Psoas muscle (tissue), 8 donors: Measurements from ENCODE around the gene DDX43. TPM values are rescaled to one million over a fixed set of nuclear protein-coding genes. Genes with fewer than 3 reads are reported as not detected.

Source experiments
- ATAC-seq, 4 donors: fragments of 200-7000 bp; cut with Tn5 transposase; one replicate each; pipeline ENCODE4 v1.9.1; 2020; ENCODE audit warnings: moderate library complexity in 3 of 4, mild to moderate bottlenecking in 2 of 4
- DNase-seq, 2 donors: peaks; one replicate each; pipeline ENCODE4 v3.0.0-alpha.2; 2020
- H3K27ac ChIP-seq: fragments of 200-600 bp; one replicate; pipeline ENCODE4 v1.8.0; 2022
- H3K27me3 ChIP-seq, 3 donors: fragments of 200-600 bp in 1 of 3; one replicate each; pipeline versions ENCODE4 v1.6.1 to v1.8.0; 2013 to 2022; ENCODE audit warnings: low read length in 2 of 3, mild to moderate bottlenecking in 2 of 3, moderate library complexity in 1 of 3; ENCODE audit not compliant: insufficient read depth in 3 of 3
- H3K36me3 ChIP-seq, 2 donors: fragments of 200-600 bp in 1 of 2; one replicate each; pipeline versions ENCODE4 v1.6.1 to v1.8.0; 2013 to 2022; ENCODE audit warnings: low read depth in 1 of 2, mild to moderate bottlenecking in 1 of 2, moderate library complexity in 1 of 2; ENCODE audit not compliant: insufficient read depth in 1 of 2
- H3K4me1 ChIP-seq: fragments of 200-600 bp; one replicate; pipeline ENCODE4 v1.8.0; 2022
- H3K4me3 ChIP-seq: fragments of 200-600 bp; one replicate; pipeline ENCODE4 v1.8.0; 2022; ENCODE audit warnings: mild to moderate bottlenecking
- H3K9me3 ChIP-seq: fragments of 200-600 bp; one replicate; pipeline ENCODE4 v1.8.0; 2022
- WGBS, 3 donors: extraction: QIAGEN DNeasy Blood & Tissue Kit; methylation state at CpG; one replicate each; pipeline versions ENCODE4 v1.1.6 to v1.1.7; 2013; 5-methylcytosine and 5-hydroxymethylcytosine counted together
- intact Hi-C, 2 donors: fragments of 100-400 bp; cut with DNase I; formaldehyde crosslinking; loops; one replicate each; pipeline versions ENCODE4 v1.11.0 to v1.14.2; 2022
- polyA plus RNA-seq, 3 donors: library from polyadenylated mRNA; stranded (reverse); fragments of 200-250 nt; gene quantifications; one replicate each; pipeline ENCODE4 v1.2.3, GENCODE V29; 2013
- total RNA-seq, 4 donors: library from RNA; stranded (reverse); fragmentation: NEBNext Ultra II Directional in 2 of 4; extraction: Animal tissue kit (Norgen Biotek cat#: 25700) in 2 of 4; gene quantifications; one replicate each; pipeline versions ENCODE4 v1.2.1 to v1.2.4, GENCODE V29; 2021 to 2023
- TF ChIP-seq, protein P1 (sequence below): fragments of 200-600 bp; IDR thresholded peaks from one replicate; pipeline ENCODE4 v1.8.0; 2022; ENCODE audit warnings: antibody characterized with exemption
- donor health status: healthy with polysubstance abuse.
- donor health status: DM: no; HTN: no; CAD: no; lungs with moderate emphysema.
- donor health status: Bipolar disorder and iron deficiency.
- donor health status: healthy.
- donor health status: DM: yes; HTN: yes; CAD: no.
- donor health status: DM: no; HTN: no; CAD: no.
- donor health status: DM: no; HTN: no; CAD: no.
- donor health status: DM: yes; HTN: yes; CAD: no.

The DDX43 gene
- total and polyA plus RNA-seq, 7 donors = 0.10 to 0.27 (median 0.12) TPM; not detected in 2

DNA sequence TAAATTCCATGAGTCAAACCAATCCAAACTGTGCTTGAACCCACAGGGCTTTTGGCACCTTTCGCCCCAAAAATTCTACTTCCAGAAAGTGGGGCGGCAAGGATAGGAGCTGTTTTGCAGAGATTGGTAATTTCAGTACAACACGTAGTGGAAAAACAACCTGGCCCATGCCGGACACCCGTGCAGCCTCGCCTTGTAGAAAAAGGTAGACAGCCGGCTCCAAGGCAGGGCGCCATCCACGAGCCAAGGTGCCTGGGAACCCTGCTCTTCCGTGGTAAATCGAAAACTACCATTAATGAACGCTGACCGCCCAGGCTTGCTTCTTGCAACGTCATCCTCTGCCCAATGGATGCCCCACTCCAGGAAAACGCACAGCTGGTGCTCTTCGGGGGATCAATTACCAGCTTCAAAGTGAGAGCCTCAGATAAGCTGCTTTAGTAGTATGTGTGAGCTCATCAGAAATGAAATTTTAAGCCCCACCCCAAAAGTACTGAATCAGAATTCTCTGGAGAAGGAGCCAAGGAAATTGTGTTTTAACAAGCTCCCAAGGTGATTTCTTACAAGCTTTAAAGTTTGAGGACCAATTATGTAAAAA is 26.8 kb upstream of the DDX43 start:
- TF ChIP-seq, protein P1, sequence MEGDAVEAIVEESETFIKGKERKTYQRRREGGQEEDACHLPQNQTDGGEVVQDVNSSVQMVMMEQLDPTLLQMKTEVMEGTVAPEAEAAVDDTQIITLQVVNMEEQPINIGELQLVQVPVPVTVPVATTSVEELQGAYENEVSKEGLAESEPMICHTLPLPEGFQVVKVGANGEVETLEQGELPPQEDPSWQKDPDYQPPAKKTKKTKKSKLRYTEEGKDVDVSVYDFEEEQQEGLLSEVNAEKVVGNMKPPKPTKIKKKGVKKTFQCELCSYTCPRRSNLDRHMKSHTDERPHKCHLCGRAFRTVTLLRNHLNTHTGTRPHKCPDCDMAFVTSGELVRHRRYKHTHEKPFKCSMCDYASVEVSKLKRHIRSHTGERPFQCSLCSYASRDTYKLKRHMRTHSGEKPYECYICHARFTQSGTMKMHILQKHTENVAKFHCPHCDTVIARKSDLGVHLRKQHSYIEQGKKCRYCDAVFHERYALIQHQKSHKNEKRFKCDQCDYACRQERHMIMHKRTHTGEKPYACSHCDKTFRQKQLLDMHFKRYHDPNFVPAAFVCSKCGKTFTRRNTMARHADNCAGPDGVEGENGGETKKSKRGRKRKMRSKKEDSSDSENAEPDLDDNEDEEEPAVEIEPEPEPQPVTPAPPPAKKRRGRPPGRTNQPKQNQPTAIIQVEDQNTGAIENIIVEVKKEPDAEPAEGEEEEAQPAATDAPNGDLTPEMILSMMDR = no peak
- Histone ChIP-seq H3K4me3 (no peak overlapping the region), H3K36me3 (no peaks in the 10 kb centered on the region), H3K27me3 (no peaks in the 10 kb centered on the region), H3K9me3 (no peaks in the 10 kb centered on the region), H3K27ac (no peak overlapping the region), H3K4me1 (no peaks in the 10 kb centered on the region)
- 71 to 75% (median 72%) methylated on average over 16 of the region's 16 CpGs for WGBS, 3 donors
- ATAC-seq = no peak
- DNase-seq = no peak
- intact Hi-C loops = no loop called here

DNA sequence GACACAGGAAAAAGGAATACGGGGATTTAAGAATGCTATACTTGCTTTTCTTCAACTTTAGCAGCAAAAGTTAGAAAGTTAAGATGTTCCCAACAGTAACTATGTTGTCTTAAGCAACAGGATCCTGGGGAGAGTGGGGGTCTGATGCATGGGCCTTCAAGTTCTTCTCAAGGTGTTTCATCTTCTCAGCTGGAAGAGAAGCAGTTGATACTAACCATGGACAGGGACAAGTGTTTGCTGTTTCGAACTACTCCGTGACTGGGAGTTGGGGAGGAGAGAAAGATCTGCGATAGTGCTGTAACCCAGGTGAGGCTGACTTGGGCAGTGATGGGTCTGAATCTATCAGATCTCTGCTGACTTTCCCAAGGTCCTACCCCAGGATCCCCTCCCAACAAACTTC is 26.0 kb upstream of the DDX43 start:
- intact Hi-C loops = no loop called here
- H3K27me3 ChIP-seq = no peaks in the 10 kb centered on the region
- ATAC-seq (no peak), DNase-seq (no peak)
- TF ChIP-seq, protein P1 = no peak
- H3K27ac ChIP-seq = no peak overlapping the region
- H3K4me3 ChIP-seq = no peak overlapping the region
- H3K4me1 ChIP-seq = no peaks in the 10 kb centered on the region
- no peaks in the 10 kb centered on the region for H3K9me3 ChIP-seq
- WGBS, 3 donors = 90 to 94% (median 91%) methylated on average over 4 of the region's 4 CpGs
- no peaks in the 10 kb centered on the region for H3K36me3 ChIP-seq

DNA sequence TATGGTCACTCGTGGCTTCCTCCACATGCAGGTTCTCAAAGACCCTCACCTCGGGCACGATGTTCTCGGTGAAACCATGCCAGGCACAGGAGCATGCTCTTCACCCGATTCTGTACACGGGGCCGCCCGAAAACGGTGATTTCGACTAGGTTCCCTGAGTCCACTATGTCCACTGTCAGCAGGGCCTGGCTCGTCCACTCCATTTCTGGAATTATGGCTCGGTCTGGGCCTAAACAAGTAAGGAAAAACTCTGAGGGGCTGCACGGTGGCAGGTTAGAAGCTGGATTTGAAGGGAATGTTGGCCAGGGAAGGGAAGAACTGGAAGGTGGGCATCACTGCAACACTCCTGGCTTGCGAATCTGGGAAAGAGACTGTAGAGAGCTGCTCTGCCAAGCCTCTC is 25.5 kb upstream of the DDX43 start:
- TF ChIP-seq, protein P1 = no peak
- intact Hi-C loops = no loop called here
- H3K27me3 ChIP-seq = no peaks in the 10 kb centered on the region
- no peak overlapping the region for H3K4me3 ChIP-seq
- H3K36me3 ChIP-seq = no peaks in the 10 kb centered on the region
- WGBS, 3 donors = 94 to 96% (median 95%) methylated on average over 14 of the region's 14 CpGs
- DNase-seq (no peak), ATAC-seq (no peak)
- no peaks in the 10 kb centered on the region for H3K9me3 ChIP-seq
- no peaks in the 10 kb centered on the region for H3K4me1 ChIP-seq
- H3K27ac ChIP-seq = no peak overlapping the region

DNA sequence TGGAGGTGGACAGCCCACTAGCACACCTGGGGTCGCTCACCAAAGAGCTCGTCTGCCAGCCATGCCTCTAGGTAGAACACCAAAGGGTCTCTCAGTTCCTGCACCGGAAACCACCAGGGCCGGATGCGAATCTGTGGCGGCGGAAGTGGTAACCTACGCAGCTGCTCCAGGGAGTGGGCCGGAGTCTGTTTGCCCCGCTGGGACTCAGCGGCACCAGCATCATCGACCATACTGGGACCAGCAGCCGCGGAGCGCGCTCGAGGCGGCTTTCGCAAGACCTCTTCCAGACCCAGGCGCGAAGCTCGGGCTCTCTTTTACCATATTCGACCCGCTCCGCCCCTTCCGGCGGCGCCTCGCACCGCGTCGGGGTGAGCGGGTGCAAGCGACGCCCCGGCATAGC is 25.1 kb upstream of the DDX43 start, which contains the start of gene OOEP:
Gene OOEP (minus strand): TSS at position 335 of the 400 bp plus-strand sequence. CDS start 105 bp downstream, at position 230.
- DNase-seq (no peak), ATAC-seq (no peak)
- no peaks in the 10 kb centered on the region for H3K27me3 ChIP-seq
- H3K36me3 ChIP-seq = no peaks in the 10 kb centered on the region
- no peaks in the 10 kb centered on the region for H3K4me1 ChIP-seq
- H3K4me3 ChIP-seq = no peak within 1 kb of the TSS
- H3K9me3 ChIP-seq = no peaks in the 10 kb centered on the region
- intact Hi-C loops = no loop called here
- TF ChIP-seq, protein P1 = no peak
- H3K27ac ChIP-seq = no peak within 1 kb of the TSS
- WGBS, 3 donors = 97% methylated on average over 36 of the region's 36 CpGs

DNA sequence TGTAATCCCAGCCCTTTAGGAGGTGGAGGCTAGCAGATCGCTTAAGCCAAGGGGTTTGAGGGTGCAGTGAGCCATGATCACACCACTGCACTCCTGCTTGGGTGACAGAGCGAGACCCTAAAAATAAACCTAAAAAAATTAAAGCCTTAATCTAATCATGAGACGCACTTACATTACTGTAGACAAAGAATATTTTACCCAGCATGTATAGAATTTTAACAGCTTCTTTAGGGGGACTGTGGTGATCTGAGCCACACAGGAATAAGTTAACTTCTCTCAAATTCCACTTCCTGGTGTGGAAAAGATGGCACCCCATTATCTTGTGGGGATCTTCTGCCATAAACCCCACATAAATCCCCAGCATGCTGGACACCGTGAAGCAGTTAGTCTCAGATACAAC is 22.6 kb upstream of the DDX43 start:
- ATAC-seq = no peak
- no peaks in the 10 kb centered on the region for H3K36me3 ChIP-seq
- intact Hi-C loops = no loop called here
- TF ChIP-seq, protein P1 = no peak
- no peaks in the 10 kb centered on the region for H3K27me3 ChIP-seq
- no peaks in the 10 kb centered on the region for H3K4me1 ChIP-seq
- H3K4me3 ChIP-seq = no peak overlapping the region
- H3K27ac ChIP-seq = no peak overlapping the region
- 96 to 97% (median 97%) methylated on average over 4 of the region's 4 CpGs for WGBS, 3 donors
- no peaks in the 10 kb centered on the region for H3K9me3 ChIP-seq
- no peak for DNase-seq
